ENCODE results near the gene EXD2. TPM values are rescaled to one million over a fixed set of nuclear protein-coding genes. Genes with fewer than 3 reads are reported as not detected.
"Not testable (repeated sequence)": the region's sequence is repeated elsewhere in the genome, so short reads cannot be mapped to it uniquely, and the experiment has no call there.

EXD2 gene
- total RNA-seq, 2 experiments from 2014 or later = 10.5 to 11.5 TPM

- Mint-ChIP-seq H3K27me3 (peaks cover 5% of the 10 kb centered on the region), H3K36me3 (no peaks in the 10 kb centered on the region), H3K4me3 (no peak overlapping the region), H3K9me3 (no peaks in the 10 kb centered on the region), H3K27ac (no peak overlapping the region), H3K4me1 (ENCODE audit: low read depth) (no peaks in the 10 kb centered on the region)
- intact Hi-C loops (cut with micrococcal nuclease) = no loop called here
- no peak for DNase-seq
- CTCF ChIA-PET = interaction anchor here (0.7 kb wide), 1 partner anchor 27 kb away, joined by 4 read pairs; the partner anchor contains the start of gene GALNT16
- POLR2A ChIA-PET = no interaction called here
These were observed 96.1 kb downstream of the EXD2 start for GRCh38 chr14:69287098-69288010.

GRCh38 chr14:69288011-69288771 is 96.9 kb downstream of the EXD2 start:
- Mint-ChIP-seq H3K36me3 (no peaks in the 10 kb centered on the region), H3K4me3 (no peak overlapping the region), H3K27me3 (peaks cover 5% of the 10 kb centered on the region), H3K9me3 (no peaks in the 10 kb centered on the region), H3K27ac (no peak overlapping the region), H3K4me1 (ENCODE audit: low read depth) (no peaks in the 10 kb centered on the region)
- ChIA-PET CTCF (interaction anchor here (0.7 kb wide), 1 partner anchor 28 kb away, joined by 4 read pairs; the partner anchor contains the start of gene GALNT16), POLR2A (no interaction called here)
- intact Hi-C loops (cut with micrococcal nuclease) = no loop called here
- no peak for DNase-seq

- Mint-ChIP-seq H3K36me3 (no peaks in the 10 kb centered on the region), H3K27ac (no peak overlapping the region), H3K4me3 (no peak overlapping the region), H3K9me3 (no peaks in the 10 kb centered on the region), H3K4me1 (ENCODE audit: low read depth) (no peaks in the 10 kb centered on the region), H3K27me3 (peaks cover 5% of the 10 kb centered on the region)
- DNase-seq = no peak
- intact Hi-C loops (cut with micrococcal nuclease) = no loop called here
- CTCF ChIA-PET = no interaction called here
- POLR2A ChIA-PET = no interaction called here
These were observed 97.8 kb downstream of the EXD2 start for GRCh38 chr14:69288956-69289705.

GRCh38 chr14:69289811-69290520 is 98.7 kb downstream of the EXD2 start:
- ChIA-PET POLR2A (no interaction called here), CTCF (interaction anchor here (0.6 kb wide), 1 partner anchor 377 kb away, joined by 3 read pairs; no protein-coding TSS in a partner anchor)
- H3K4me1 Mint-ChIP-seq (ENCODE audit: low read depth) = no peaks in the 10 kb centered on the region
- H3K4me3 Mint-ChIP-seq = no peak overlapping the region
- H3K36me3 Mint-ChIP-seq = no peaks in the 10 kb centered on the region
- peaks cover 5% of the 10 kb centered on the region for H3K27me3 Mint-ChIP-seq
- no peak overlapping the region for H3K27ac Mint-ChIP-seq
- DNase-seq = no peak
- intact Hi-C loops (cut with micrococcal nuclease) = no loop called here
- no peaks in the 10 kb centered on the region for H3K9me3 Mint-ChIP-seq

GRCh38 chr14:69290881-69291280 is 99.6 kb downstream of the EXD2 start:
- H3K4me3 Mint-ChIP-seq; H3K27me3 Mint-ChIP-seq; DNase-seq; H3K27ac Mint-ChIP-seq; H3K4me1 Mint-ChIP-seq (ENCODE audit: low read depth); POLR2A ChIA-PET; H3K9me3 Mint-ChIP-seq; intact Hi-C loops (cut with micrococcal nuclease); H3K36me3 Mint-ChIP-seq: not testable (repeated sequence)
- CTCF ChIA-PET = interaction anchor here (0.6 to 1.0 kb wide), 3 partner anchors 101 to 378 kb away, joined by 3 read pairs; no protein-coding TSS in a partner anchor

- CTCF ChIA-PET = interaction anchor here (0.6 to 1.0 kb wide), 2 partner anchors 101 to 257 kb away, joined by 3 read pairs; no protein-coding TSS in a partner anchor
- H3K4me3 Mint-ChIP-seq = no peak overlapping the region
- H3K36me3 Mint-ChIP-seq = no peaks in the 10 kb centered on the region
- no peaks in the 10 kb centered on the region for H3K4me1 Mint-ChIP-seq (ENCODE audit: low read depth)
- no peak overlapping the region for H3K27ac Mint-ChIP-seq
- H3K9me3 Mint-ChIP-seq = no peaks in the 10 kb centered on the region
- H3K27me3 Mint-ChIP-seq = no peaks in the 10 kb centered on the region
- POLR2A ChIA-PET = no interaction called here
- intact Hi-C loops (cut with micrococcal nuclease) = no loop called here
- DNase-seq = no peak
These were observed 100.1 kb downstream of the EXD2 start for GRCh38 chr14:69291396-69291795.

- intact Hi-C loops (cut with micrococcal nuclease) = no loop called here
- Mint-ChIP-seq H3K36me3 (no peaks in the 10 kb centered on the region), H3K4me3 (no peak overlapping the region), H3K9me3 (no peaks in the 10 kb centered on the region), H3K27me3 (no peaks in the 10 kb centered on the region), H3K27ac (no peak overlapping the region), H3K4me1 (ENCODE audit: low read depth) (no peaks in the 10 kb centered on the region)
- ChIA-PET CTCF (no interaction called here), POLR2A (interaction anchor here (0.6 kb wide), 1 partner anchor 178 kb away, joined by 4 read pairs; no protein-coding TSS in a partner anchor)
- DNase-seq = no peak
These were observed 100.7 kb downstream of the EXD2 start for GRCh38 chr14:69291891-69292561.

Other genes with a start within 250 kb of the EXD2 start
- 10 to 100 TPM; 70.6 to 72.2 TPM for gene ACTN1, start 212.2 kb upstream of the EXD2 start, total RNA-seq
- gene DCAF5, start 38.4 kb upstream of the EXD2 start, total RNA-seq = 10 to 100 TPM; 32.3 to 34.0 TPM
- gene GALNT16, start 68.7 kb downstream of the EXD2 start, total RNA-seq = not detected
- 100 to 1,000 TPM; 327 to 330 TPM for gene ERH, start 206.8 kb downstream of the EXD2 start, total RNA-seq
- 10 to 100 TPM; 39.3 to 40.3 TPM for gene SLC39A9, start 207.2 kb downstream of the EXD2 start, total RNA-seq

Measured in activated CD4-positive, alpha-beta memory T cell treated with anti-CD3 and anti-CD28 coated beads for 36 hours (primary cell).